ENCODE results near the gene U2AF1L4.

DNA sequence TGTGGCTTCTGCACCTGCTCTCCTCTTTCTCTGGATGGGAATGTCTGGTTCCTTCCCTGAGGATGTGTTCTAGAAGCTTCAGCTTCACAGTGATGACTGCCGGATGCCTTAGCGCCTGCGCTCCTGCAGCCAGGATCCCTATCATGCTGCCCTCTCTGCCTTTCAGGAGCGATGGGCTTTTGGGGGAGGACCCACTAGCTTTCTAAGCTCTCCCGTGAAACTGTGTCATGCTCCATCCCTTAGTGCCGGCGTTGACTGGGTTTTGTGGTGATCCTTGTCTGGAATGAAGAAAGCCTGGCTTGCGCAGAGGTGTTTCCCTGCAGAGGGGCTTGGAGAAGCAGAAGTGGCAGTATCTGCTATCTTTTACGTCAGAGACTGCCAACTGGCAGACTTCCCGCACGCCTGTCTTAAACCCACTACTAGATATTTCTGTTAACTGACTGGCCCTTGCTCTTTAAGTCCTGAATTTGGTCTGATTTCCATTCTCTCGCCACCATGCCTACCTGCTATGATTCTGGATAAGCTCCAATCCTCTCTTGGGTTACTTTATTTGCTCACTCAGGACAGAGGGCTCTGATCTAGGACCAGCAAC, 31.2 kb downstream of the U2AF1L4 start:
- no peak for TF ChIP-seq EZH2phosphoT487 (IDR thresholded peaks at IDR 0.05; ENCODE audit: borderline replicate concordance, low read depth, low read length)
- TF ChIP-seq, protein P1, sequence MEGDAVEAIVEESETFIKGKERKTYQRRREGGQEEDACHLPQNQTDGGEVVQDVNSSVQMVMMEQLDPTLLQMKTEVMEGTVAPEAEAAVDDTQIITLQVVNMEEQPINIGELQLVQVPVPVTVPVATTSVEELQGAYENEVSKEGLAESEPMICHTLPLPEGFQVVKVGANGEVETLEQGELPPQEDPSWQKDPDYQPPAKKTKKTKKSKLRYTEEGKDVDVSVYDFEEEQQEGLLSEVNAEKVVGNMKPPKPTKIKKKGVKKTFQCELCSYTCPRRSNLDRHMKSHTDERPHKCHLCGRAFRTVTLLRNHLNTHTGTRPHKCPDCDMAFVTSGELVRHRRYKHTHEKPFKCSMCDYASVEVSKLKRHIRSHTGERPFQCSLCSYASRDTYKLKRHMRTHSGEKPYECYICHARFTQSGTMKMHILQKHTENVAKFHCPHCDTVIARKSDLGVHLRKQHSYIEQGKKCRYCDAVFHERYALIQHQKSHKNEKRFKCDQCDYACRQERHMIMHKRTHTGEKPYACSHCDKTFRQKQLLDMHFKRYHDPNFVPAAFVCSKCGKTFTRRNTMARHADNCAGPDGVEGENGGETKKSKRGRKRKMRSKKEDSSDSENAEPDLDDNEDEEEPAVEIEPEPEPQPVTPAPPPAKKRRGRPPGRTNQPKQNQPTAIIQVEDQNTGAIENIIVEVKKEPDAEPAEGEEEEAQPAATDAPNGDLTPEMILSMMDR (conservative IDR thresholded peaks at IDR 0.05; ENCODE audit: low read length) = no peak

Measured in OCI-LY7 (cell line).